KMS-11 (cell line): Measurements from ENCODE around the gene NOCT.

Experiments used
- H2AFZ ChIP-seq: fragments of 200-600 bp; sonication (generic); 2 replicates; pipeline ENCODE4 v1.6.1; 2016; ENCODE audit warnings: antibody characterized with exemption, mixed run types, low read depth
- H3K27ac ChIP-seq: fragments of 200-600 bp; sonication (generic); 2 replicates; pipeline ENCODE4 v1.6.1; 2016; ENCODE audit warnings: mild to moderate bottlenecking, mixed run types
- H3K27me3 ChIP-seq: fragments of 200-600 bp; sonication (generic); 2 replicates; pipeline ENCODE4 v1.6.1; 2017; ENCODE audit warnings: mild to moderate bottlenecking, low read depth, mixed run types, moderate library complexity; ENCODE audit not compliant: insufficient read depth
- H3K36me3 ChIP-seq: fragments of 200-600 bp; sonication (generic); 2 replicates; pipeline ENCODE4 v1.6.1; 2017; ENCODE audit warnings: mild to moderate bottlenecking, mixed run types; ENCODE audit not compliant: insufficient read depth
- H3K4me1 ChIP-seq: fragments of 200-600 bp; sonication (generic); 2 replicates; pipeline ENCODE4 v1.6.1; 2016; ENCODE audit warnings: mild to moderate bottlenecking, low read depth, mixed run types; ENCODE audit not compliant: poor library complexity, severe bottlenecking
- H3K4me2 ChIP-seq: fragments of 200-600 bp; sonication (generic); 2 replicates; pipeline ENCODE4 v1.7.0; 2016; ENCODE audit warnings: mild to moderate bottlenecking, mixed run types
- H3K4me3 ChIP-seq: fragments of 200-600 bp; sonication (generic); IDR thresholded peaks from 2 replicates; pipeline ENCODE4 v1.6.1; 2017; ENCODE audit warnings: low read depth, low read length, mixed read lengths; ENCODE audit not compliant: insufficient read depth
- H3K79me2 ChIP-seq: fragments of 200-600 bp; sonication (generic); 2 replicates; pipeline ENCODE4 v1.6.1; 2016; ENCODE audit warnings: low read depth, mixed run types; ENCODE audit not compliant: insufficient read depth
- H3K9ac ChIP-seq: fragments of 200-600 bp; sonication (generic); 2 replicates; pipeline ENCODE4 v1.6.1; 2016; ENCODE audit warnings: mild to moderate bottlenecking, mixed run types
- H4K20me1 ChIP-seq: fragments of 200-600 bp; sonication (generic); 2 replicates; pipeline ENCODE4 v1.6.1; 2016; ENCODE audit warnings: mild to moderate bottlenecking, mixed run types; ENCODE audit not compliant: insufficient read depth
- TF ChIP-seq, protein P1 (sequence below): fragments of 200-600 bp; sonication (generic); conservative IDR thresholded peaks from 2 replicates; pipeline ENCODE4 v1.6.1; 2017; ENCODE audit warnings: low read depth, mild to moderate bottlenecking, antibody characterized with exemption, low read length, moderate library complexity, mixed read lengths

Gene NOCT

DNA sequence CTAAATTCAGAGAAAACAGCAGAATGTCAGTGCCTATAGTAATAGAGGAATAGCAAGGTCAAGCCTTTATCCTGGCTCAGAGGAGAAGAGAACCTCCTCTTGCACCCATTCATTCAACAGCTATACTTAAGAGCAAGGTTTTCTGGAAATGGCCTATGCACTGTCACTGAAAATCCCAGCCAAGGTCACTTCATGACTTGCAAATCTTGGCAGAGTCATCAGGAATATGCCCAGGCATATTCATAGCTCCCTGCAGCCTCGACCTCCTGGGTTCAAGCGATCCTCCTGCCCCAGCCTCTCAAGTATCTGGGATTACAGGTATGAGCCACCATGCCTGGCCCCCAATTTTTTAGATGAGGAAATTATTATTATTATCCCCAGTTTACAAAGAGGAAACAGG, 35.8 kb upstream of the NOCT start:
- Histone ChIP-seq H3K4me1 (no peaks in the 10 kb centered on the region), H3K79me2 (no peaks in the 10 kb centered on the region)
- TF ChIP-seq, protein P1, sequence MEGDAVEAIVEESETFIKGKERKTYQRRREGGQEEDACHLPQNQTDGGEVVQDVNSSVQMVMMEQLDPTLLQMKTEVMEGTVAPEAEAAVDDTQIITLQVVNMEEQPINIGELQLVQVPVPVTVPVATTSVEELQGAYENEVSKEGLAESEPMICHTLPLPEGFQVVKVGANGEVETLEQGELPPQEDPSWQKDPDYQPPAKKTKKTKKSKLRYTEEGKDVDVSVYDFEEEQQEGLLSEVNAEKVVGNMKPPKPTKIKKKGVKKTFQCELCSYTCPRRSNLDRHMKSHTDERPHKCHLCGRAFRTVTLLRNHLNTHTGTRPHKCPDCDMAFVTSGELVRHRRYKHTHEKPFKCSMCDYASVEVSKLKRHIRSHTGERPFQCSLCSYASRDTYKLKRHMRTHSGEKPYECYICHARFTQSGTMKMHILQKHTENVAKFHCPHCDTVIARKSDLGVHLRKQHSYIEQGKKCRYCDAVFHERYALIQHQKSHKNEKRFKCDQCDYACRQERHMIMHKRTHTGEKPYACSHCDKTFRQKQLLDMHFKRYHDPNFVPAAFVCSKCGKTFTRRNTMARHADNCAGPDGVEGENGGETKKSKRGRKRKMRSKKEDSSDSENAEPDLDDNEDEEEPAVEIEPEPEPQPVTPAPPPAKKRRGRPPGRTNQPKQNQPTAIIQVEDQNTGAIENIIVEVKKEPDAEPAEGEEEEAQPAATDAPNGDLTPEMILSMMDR = no peak

DNA sequence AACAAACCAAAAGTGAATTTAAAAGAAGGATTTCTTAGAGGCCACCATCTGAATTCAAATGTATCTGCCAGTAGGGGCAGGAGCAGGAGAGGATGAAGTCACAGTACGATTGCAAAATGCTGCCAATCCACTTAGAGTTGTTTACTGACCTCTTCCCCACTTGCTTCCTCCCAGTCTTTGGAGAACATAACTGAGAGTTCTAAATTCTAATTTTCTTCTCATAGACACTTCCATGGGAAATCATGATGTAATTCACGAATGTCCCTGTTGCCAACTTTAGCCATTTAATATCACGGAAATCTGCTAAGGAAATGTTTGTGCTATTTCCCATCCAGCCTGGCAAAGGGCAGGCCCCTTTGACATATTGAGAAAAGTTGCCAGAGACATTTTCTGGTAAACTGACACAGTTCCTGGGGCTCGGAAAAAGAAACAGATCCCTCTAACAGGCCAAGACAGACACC, 33.6 kb upstream of the NOCT start:
- Histone ChIP-seq H3K4me1 (no peaks in the 10 kb centered on the region), H2AFZ (no peak overlapping the region), H3K9ac (no peak overlapping the region), H3K27ac (no peak overlapping the region), H3K4me2 (no peak overlapping the region), H3K27me3 (no peaks in the 10 kb centered on the region), H4K20me1 (no peaks in the 10 kb centered on the region), H3K4me3 (no peak overlapping the region), H3K79me2 (no peaks in the 10 kb centered on the region), H3K36me3 (no peaks in the 10 kb centered on the region)
- TF ChIP-seq, protein P1 = no peak

More for the DNA sequence above, 35.8 kb upstream of the NOCT start:
- Histone ChIP-seq H3K27ac (no peak overlapping the region), H3K9ac (no peak overlapping the region), H3K4me3 (no peak overlapping the region), H2AFZ (no peak overlapping the region), H3K36me3 (no peaks in the 10 kb centered on the region), H4K20me1 (no peaks in the 10 kb centered on the region), H3K27me3 (no peaks in the 10 kb centered on the region), H3K4me2 (no peak overlapping the region)

DNA sequence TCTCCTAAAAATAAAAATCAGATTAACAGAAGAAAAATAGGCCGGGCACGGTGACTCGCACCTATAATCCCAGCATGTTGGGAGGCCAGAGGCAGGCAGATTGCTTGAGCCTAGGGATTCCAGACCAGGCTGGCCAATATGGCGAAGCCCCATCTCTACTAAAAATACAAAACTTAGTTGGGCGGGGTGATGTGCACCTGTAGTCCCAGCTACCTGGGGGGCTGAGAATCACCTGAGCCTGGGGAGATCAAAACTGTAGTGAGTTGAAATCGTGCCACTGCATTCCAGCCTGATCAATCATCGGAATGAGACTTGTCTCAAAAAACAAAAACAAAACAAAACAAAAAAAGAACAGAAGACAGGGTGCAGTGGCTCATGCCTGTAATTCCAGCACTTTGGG, 32.8 kb upstream of the NOCT start:
- Histone ChIP-seq H3K4me2 (no peak overlapping the region), H3K4me3 (no peak overlapping the region), H3K27me3 (no peaks in the 10 kb centered on the region), H3K9ac (no peak overlapping the region), H3K79me2 (no peaks in the 10 kb centered on the region), H2AFZ (no peak overlapping the region), H3K27ac (no peak overlapping the region), H4K20me1 (no peaks in the 10 kb centered on the region), H3K4me1 (no peaks in the 10 kb centered on the region), H3K36me3 (no peaks in the 10 kb centered on the region)
- TF ChIP-seq, protein P1 = no peak

DNA sequence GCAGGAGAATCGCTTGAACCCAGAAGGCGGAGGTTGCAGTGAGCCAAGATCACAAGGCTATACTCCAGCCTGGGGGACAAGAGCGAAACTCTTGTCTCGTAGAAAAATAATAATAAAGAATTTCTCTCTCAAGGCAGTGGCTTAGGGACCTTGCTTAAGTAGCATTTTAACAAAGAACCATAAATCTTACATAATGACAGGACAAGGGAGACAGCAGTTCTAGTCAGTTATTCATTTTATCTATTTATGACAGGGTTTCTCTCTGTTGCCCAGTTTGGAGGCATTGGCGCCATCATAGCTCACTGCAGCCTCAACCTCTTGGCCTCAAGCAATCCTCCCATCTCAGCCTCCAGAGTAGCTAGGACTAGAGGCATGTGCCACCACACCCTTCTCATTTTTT, 31.9 kb upstream of the NOCT start:
- H3K4me2 ChIP-seq = no peak overlapping the region
- H2AFZ ChIP-seq = no peak overlapping the region
- H3K4me3 ChIP-seq = no peak overlapping the region
- no peaks in the 10 kb centered on the region for H4K20me1 ChIP-seq
- H3K9ac ChIP-seq = no peak overlapping the region
- no peak overlapping the region for H3K27ac ChIP-seq
- TF ChIP-seq, protein P1 = no peak
- no peaks in the 10 kb centered on the region for H3K4me1 ChIP-seq
- no peaks in the 10 kb centered on the region for H3K36me3 ChIP-seq
- no peaks in the 10 kb centered on the region for H3K79me2 ChIP-seq
- H3K27me3 ChIP-seq = no peaks in the 10 kb centered on the region
